DOHH2 (cell line): ENCODE results near the gene NEURL1B.

ENCODE experiments used
- H3F3A ChIP-seq: fragments of 200-600 bp; sonication (generic), shearing (Covaris generic); 2 replicates; pipeline ENCODE4 v1.6.0; 2016; ENCODE audit warnings: antibody characterized with exemption, mild to moderate bottlenecking; ENCODE audit not compliant: control insufficient read depth, insufficient read depth
- H3K27ac ChIP-seq: fragments of 200-600 bp; sonication (generic); 2 replicates; pipeline ENCODE4 v1.5.1; 2014; ENCODE audit warnings: low read depth, mild to moderate bottlenecking, low read length, moderate library complexity
- H3K27me3 ChIP-seq: fragments of 200-600 bp; sonication (generic); 2 replicates; pipeline ENCODE4 v1.6.1; 2014; ENCODE audit warnings: mild to moderate bottlenecking, low read length, mixed read lengths; ENCODE audit not compliant: control insufficient read depth
- H3K36me3 ChIP-seq: fragments of 200-600 bp; sonication (generic); 2 replicates; pipeline ENCODE4 v1.6.1; 2014; ENCODE audit warnings: mild to moderate bottlenecking, low read length, moderate library complexity, mixed read lengths; ENCODE audit not compliant: control insufficient read depth
- H3K4me1 ChIP-seq: fragments of 200-600 bp; sonication (generic); 2 replicates; pipeline ENCODE4 v1.6.1; 2014; ENCODE audit warnings: mild to moderate bottlenecking, low read length, mixed read lengths; ENCODE audit not compliant: control insufficient read depth
- H3K4me2 ChIP-seq: fragments of 200-600 bp; sonication (generic); 2 replicates; pipeline ENCODE4 v1.6.0; 2014; ENCODE audit warnings: mild to moderate bottlenecking, low read length, moderate library complexity
- H3K4me3 ChIP-seq: fragments of 200-600 bp; sonication (generic); 2 replicates; pipeline ENCODE4 v1.5.1; 2014; ENCODE audit warnings: mild to moderate bottlenecking, low read length, mixed read lengths
- H3K79me2 ChIP-seq: fragments of 200-600 bp; sonication (generic); 2 replicates; pipeline ENCODE4 v1.6.1; 2014; ENCODE audit warnings: mild to moderate bottlenecking, low read length, mixed read lengths; ENCODE audit not compliant: control insufficient read depth
- H3K9me2 ChIP-seq: fragments of 200-600 bp; sonication (generic); replicated peaks from 2 replicates; pipeline ENCODE4 v1.6.1; 2014; ENCODE audit warnings: mild to moderate bottlenecking, low read length, mixed read lengths; ENCODE audit not compliant: control insufficient read depth
- H3K9me3 ChIP-seq: fragments of 200-600 bp; sonication (generic); 2 replicates; pipeline ENCODE4 v1.6.1; 2014; ENCODE audit warnings: antibody characterized with exemption, low read length, mixed read lengths; ENCODE audit not compliant: control insufficient read depth, insufficient read depth
- H4K20me1 ChIP-seq: fragments of 200-600 bp; sonication (generic); 2 replicates; pipeline ENCODE4 v1.6.0; 2014; ENCODE audit warnings: low read depth, mild to moderate bottlenecking, antibody characterized with exemption, low read length, moderate library complexity; ENCODE audit not compliant: control insufficient read depth, insufficient read depth
- CTCF ChIP-seq: fragments of 200-600 bp; sonication (generic); IDR thresholded peaks from one replicate; pipeline ENCODE4 v1.5.1; 2014; ENCODE audit warnings: antibody characterized with exemption, mild to moderate bottlenecking, low read depth, low read length; ENCODE audit not compliant: poor library complexity, severe bottlenecking
- EZH2phosphoT487 ChIP-seq: fragments of 200-600 bp; sonication (generic); IDR thresholded peaks from 2 replicates; pipeline ENCODE4 v1.6.1; 2017; ENCODE audit warnings: borderline replicate concordance, mild to moderate bottlenecking, antibody characterized with exemption, low read length, moderate library complexity, mixed read lengths

NEURL1B gene

GRCh38 chr5:172597755-172598155, 43.3 kb upstream of the NEURL1B start:
- Histone ChIP-seq H3K79me2 (no peaks in the 10 kb centered on the region), H3K4me2 (no peak overlapping the region), H4K20me1 (no peaks in the 10 kb centered on the region), H3F3A (no peaks in the 10 kb centered on the region), H3K27ac (no peak overlapping the region), H3K4me1 (no peaks in the 10 kb centered on the region), H3K9me2 (no peaks in the 10 kb centered on the region), H3K4me3 (no peak overlapping the region), H3K36me3 (no peaks in the 10 kb centered on the region), H3K9me3 (no peaks in the 10 kb centered on the region), H3K27me3 (no peaks in the 10 kb centered on the region)
- TF ChIP-seq EZH2phosphoT487 = no peak
- TF ChIP-seq CTCF = no peak

- Histone ChIP-seq H3K27ac (no peak overlapping the region), H4K20me1 (no peaks in the 10 kb centered on the region), H3F3A (no peaks in the 10 kb centered on the region), H3K9me2 (no peaks in the 10 kb centered on the region), H3K36me3 (no peaks in the 10 kb centered on the region), H3K4me2 (no peak overlapping the region), H3K4me3 (no peak overlapping the region), H3K27me3 (no peaks in the 10 kb centered on the region), H3K79me2 (no peaks in the 10 kb centered on the region), H3K9me3 (no peaks in the 10 kb centered on the region), H3K4me1 (no peaks in the 10 kb centered on the region)
- TF ChIP-seq EZH2phosphoT487 (no peak), CTCF (no peak)
Measured at GRCh38 chr5:172598251-172599203, 42.5 kb upstream of the NEURL1B start.

- no peaks in the 10 kb centered on the region for H3F3A ChIP-seq
- no peaks in the 10 kb centered on the region for H3K79me2 ChIP-seq
- TF ChIP-seq CTCF (no peak), EZH2phosphoT487 (no peak)
- no peak overlapping the region for H3K27ac ChIP-seq
- H3K4me2 ChIP-seq = no peak overlapping the region
- no peaks in the 10 kb centered on the region for H3K36me3 ChIP-seq
- no peaks in the 10 kb centered on the region for H4K20me1 ChIP-seq
- H3K9me3 ChIP-seq = no peaks in the 10 kb centered on the region
- no peaks in the 10 kb centered on the region for H3K27me3 ChIP-seq
- no peak overlapping the region for H3K4me3 ChIP-seq
- no peaks in the 10 kb centered on the region for H3K4me1 ChIP-seq
- no peaks in the 10 kb centered on the region for H3K9me2 ChIP-seq
Measured at GRCh38 chr5:172599204-172599567, 41.9 kb upstream of the NEURL1B start.
